Neural cell (in vitro differentiated cells): Measurements from ENCODE around the gene ZSWIM6. TPM values are rescaled to one million over a fixed set of nuclear protein-coding genes. Genes with fewer than 3 reads are reported as not detected.

ENCODE experiments used
- H2AFZ ChIP-seq: fragments of 200-600, 300-800 bp; sonication (generic), shearing (Covaris generic); 2 replicates; pipeline ENCODE4 v1.6.0; 2014; ENCODE audit warnings: low read depth, mild to moderate bottlenecking, antibody characterized with exemption, low read length, moderate library complexity
- H3F3A ChIP-seq: fragments of 200-600 bp; shearing (Covaris generic); 2 replicates; pipeline ENCODE4 v1.6.1; 2016; ENCODE audit warnings: mild to moderate bottlenecking, moderate library complexity, mixed read lengths, antibody characterized with exemption, low read length; ENCODE audit not compliant: insufficient read depth, poor library complexity, severe bottlenecking
- H3K27ac ChIP-seq: fragments of 200-600, 300-800 bp; sonication (generic), shearing (Covaris generic); 2 replicates; pipeline ENCODE4 v1.5.1; 2014; ENCODE audit warnings: mild to moderate bottlenecking, low read length, moderate library complexity
- H3K27me3 ChIP-seq: fragments of 300-800, 200-600 bp; sonication (generic), shearing (Covaris generic); 2 replicates; pipeline ENCODE4 v1.6.0; 2014; ENCODE audit warnings: mild to moderate bottlenecking, low read depth, low read length, moderate library complexity; ENCODE audit not compliant: insufficient read depth
- H3K36me3 ChIP-seq: fragments of 300-800, 200-600 bp; sonication (generic), shearing (Covaris generic); 2 replicates; pipeline ENCODE4 v1.5.1; 2014; ENCODE audit warnings: mild to moderate bottlenecking, antibody characterized with exemption, low read length, moderate library complexity; ENCODE audit not compliant: insufficient read depth
- H3K4me2 ChIP-seq: fragments of 300-800, 200-600 bp; sonication (generic), shearing (Covaris generic); 2 replicates; pipeline ENCODE4 v1.6.0; 2014; ENCODE audit warnings: mild to moderate bottlenecking, low read length
- H3K4me3 ChIP-seq: fragments of 300-800, 200-600 bp; sonication (generic), shearing (Covaris generic); 2 replicates; pipeline ENCODE4 v1.5.1; 2014; ENCODE audit warnings: mild to moderate bottlenecking, low read length, moderate library complexity
- H3K79me2 ChIP-seq: fragments of 200-600 bp; shearing (Covaris generic); replicated peaks from 2 replicates; pipeline ENCODE4 v1.6.0; 2014; ENCODE audit warnings: mild to moderate bottlenecking, low read length, moderate library complexity; ENCODE audit not compliant: insufficient read depth
- H3K9ac ChIP-seq: fragments of 300-800, 200-600 bp; sonication (generic), shearing (Covaris generic); 2 replicates; pipeline ENCODE4 v1.6.1; 2016; ENCODE audit warnings: mild to moderate bottlenecking, low read length, mixed read lengths
- H3K9me2 ChIP-seq: fragments of 200-600 bp; shearing (Covaris generic); 2 replicates; pipeline ENCODE4 v1.6.1; 2016; ENCODE audit warnings: mild to moderate bottlenecking, low read length, mixed read lengths; ENCODE audit not compliant: insufficient read depth
- H3K9me3 ChIP-seq: fragments of 200-600, 300-800 bp; sonication (generic), shearing (Covaris generic); 2 replicates; pipeline ENCODE4 v1.6.1; 2016; ENCODE audit warnings: mild to moderate bottlenecking, mixed run types, low read length, moderate library complexity, mixed read lengths
- H4K20me1 ChIP-seq: fragments of 200-600 bp; shearing (Covaris generic); 2 replicates; pipeline ENCODE4 v1.6.1; 2016; ENCODE audit warnings: mild to moderate bottlenecking, mixed run types; ENCODE audit not compliant: insufficient read depth
- CTCF ChIP-seq: fragments of 450-650 bp; IDR thresholded peaks from 2 replicates; pipeline ENCODE4 v1.5.1; 2014; ENCODE audit warnings: antibody characterized with exemption, mild to moderate bottlenecking, moderate library complexity; ENCODE audit not compliant: poor library complexity, severe bottlenecking
- EP300 ChIP-seq: fragments of 450-650 bp; conservative IDR thresholded peaks from 2 replicates; pipeline ENCODE4 v1.6.1; 2014; ENCODE audit warnings: antibody characterized with exemption, mild to moderate bottlenecking, moderate library complexity; ENCODE audit not compliant: poor library complexity, severe bottlenecking
- EZH2 ChIP-seq: fragments of 200-600, 300-800 bp; shearing (Covaris generic), sonication (generic); IDR thresholded peaks from 2 replicates; pipeline ENCODE4 v1.6.1; 2014; ENCODE audit warnings: antibody characterized with exemption, low read length, borderline replicate concordance, mild to moderate bottlenecking; ENCODE audit not compliant: insufficient read depth, poor library complexity, severe bottlenecking
- MXI1 ChIP-seq: fragments of 450-650 bp; conservative IDR thresholded peaks from 2 replicates; pipeline ENCODE4 v1.6.1; 2014; ENCODE audit warnings: antibody characterized with exemption, mild to moderate bottlenecking; ENCODE audit not compliant: poor library complexity, severe bottlenecking
- POLR2AphosphoS5 ChIP-seq: IDR thresholded peaks from 2 replicates; pipeline ENCODE4 v1.6.1; 2012
- RAD21 ChIP-seq: fragments of 450-650 bp; conservative IDR thresholded peaks from 2 replicates; pipeline ENCODE4 v1.6.1; 2014; ENCODE audit warnings: antibody characterized with exemption, mild to moderate bottlenecking, moderate library complexity
- REST ChIP-seq: IDR thresholded peaks from 2 replicates; pipeline ENCODE4 v1.6.1; 2012; ENCODE audit warnings: borderline replicate concordance
- SMC3 ChIP-seq: fragments of 450-650 bp; conservative IDR thresholded peaks from 2 replicates; pipeline ENCODE4 v1.6.1; 2014; ENCODE audit warnings: antibody characterized with exemption, mild to moderate bottlenecking, moderate library complexity; ENCODE audit not compliant: poor library complexity
- TAF1 ChIP-seq: IDR thresholded peaks from 2 replicates; pipeline ENCODE4 v1.6.1; 2012; ENCODE audit warnings: low read depth
- polyA plus RNA-seq: library from polyadenylated mRNA; depleted of rRNA; stranded (reverse); fragments of >200 nt; gene quantifications from 2 replicates; pipeline ENCODE4 v1.2.3, GENCODE V29; 2014

The ZSWIM6 gene
- polyA plus RNA-seq, 1 donor from 2014 or later: 43.6 TPM

- no peak overlapping the region for H2AFZ ChIP-seq
- H3K9me2 ChIP-seq: no peaks in the 10 kb centered on the region
- no peak overlapping the region for H3K9ac ChIP-seq
- peaks cover 98% of the 10 kb centered on the region for H3K79me2 ChIP-seq
- H4K20me1 ChIP-seq: peaks cover 41% of the 10 kb centered on the region
- peak overlapping the region; percentile 22 for H3K4me3 ChIP-seq
- no peak overlapping the region for H3K4me2 ChIP-seq
- H3K36me3 ChIP-seq: no peaks in the 10 kb centered on the region
- TF ChIP-seq REST (no peak), MXI1 (no peak), EP300 (no peak), POLR2AphosphoS5 (no peak), SMC3 (no peak), EZH2 (no peak), CTCF (no peak), RAD21 (no peak), TAF1 (no peak)
- no peak overlapping the region for H3K27ac ChIP-seq
- peaks cover 8% of the 10 kb centered on the region for H3F3A ChIP-seq
- no peaks in the 10 kb centered on the region for H3K9me3 ChIP-seq
- H3K27me3 ChIP-seq: no peaks in the 10 kb centered on the region
Observed at GRCh38 chr5:61351733-61352132, 19.7 kb downstream of the ZSWIM6 start.

- H3F3A ChIP-seq: peaks cover 8% of the 10 kb centered on the region
- no peaks in the 10 kb centered on the region for H3K9me2 ChIP-seq
- no peaks in the 10 kb centered on the region for H3K27me3 ChIP-seq
- TF ChIP-seq REST: no peak
- no peak for TF ChIP-seq POLR2AphosphoS5
- no peak for TF ChIP-seq SMC3
- no peak for TF ChIP-seq EZH2
- no peak for TF ChIP-seq EP300
- TF ChIP-seq TAF1: no peak
- TF ChIP-seq MXI1: no peak
- no peak for TF ChIP-seq CTCF
- TF ChIP-seq RAD21: no peak
- H3K4me2 ChIP-seq: no peak overlapping the region
- H3K79me2 ChIP-seq: peaks cover 98% of the 10 kb centered on the region
- no peaks in the 10 kb centered on the region for H3K9me3 ChIP-seq
- H3K4me3 ChIP-seq: peak overlapping the region; percentile 22
- peaks cover 46% of the 10 kb centered on the region for H4K20me1 ChIP-seq
- H3K36me3 ChIP-seq: no peaks in the 10 kb centered on the region
- H3K27ac ChIP-seq: no peak overlapping the region
- H3K9ac ChIP-seq: no peak overlapping the region
- no peak overlapping the region for H2AFZ ChIP-seq
Observed at GRCh38 chr5:61352180-61352579, 20.1 kb downstream of the ZSWIM6 start.
